Endometrium (tissue), 2 donors: ENCODE results near the gene ARFGAP1.

ENCODE experiments used
- FAIRE-seq: peaks from 2 replicates; lab custom pipeline; 2012; peaks lifted over from hg19 to GRCh38; lab: Jason Lieb, UNC
- donor health status: control.
- donor health status: control.

ARFGAP1 gene

DNA sequence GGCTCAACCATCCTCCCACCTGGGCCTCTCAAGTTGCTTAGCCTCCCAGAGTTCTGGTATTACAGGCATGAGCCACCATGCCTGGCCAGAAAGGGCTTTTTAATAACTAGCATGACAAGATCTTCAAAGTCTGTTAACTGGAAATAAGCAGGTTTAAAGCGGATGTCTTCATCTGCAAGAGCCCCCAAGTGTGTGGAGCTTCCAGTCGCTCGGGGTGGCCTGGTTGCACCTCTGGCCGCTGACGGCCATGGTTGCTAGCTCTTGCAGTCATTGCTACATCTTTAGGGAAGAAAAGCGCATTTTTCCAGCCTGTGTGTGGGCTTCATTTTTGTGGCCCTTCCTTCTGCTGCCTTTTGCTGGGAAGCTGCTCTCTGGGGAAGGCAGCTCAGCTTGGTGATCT is 7.8 kb downstream of the ARFGAP1 start:
- FAIRE-seq, result no peak

DNA sequence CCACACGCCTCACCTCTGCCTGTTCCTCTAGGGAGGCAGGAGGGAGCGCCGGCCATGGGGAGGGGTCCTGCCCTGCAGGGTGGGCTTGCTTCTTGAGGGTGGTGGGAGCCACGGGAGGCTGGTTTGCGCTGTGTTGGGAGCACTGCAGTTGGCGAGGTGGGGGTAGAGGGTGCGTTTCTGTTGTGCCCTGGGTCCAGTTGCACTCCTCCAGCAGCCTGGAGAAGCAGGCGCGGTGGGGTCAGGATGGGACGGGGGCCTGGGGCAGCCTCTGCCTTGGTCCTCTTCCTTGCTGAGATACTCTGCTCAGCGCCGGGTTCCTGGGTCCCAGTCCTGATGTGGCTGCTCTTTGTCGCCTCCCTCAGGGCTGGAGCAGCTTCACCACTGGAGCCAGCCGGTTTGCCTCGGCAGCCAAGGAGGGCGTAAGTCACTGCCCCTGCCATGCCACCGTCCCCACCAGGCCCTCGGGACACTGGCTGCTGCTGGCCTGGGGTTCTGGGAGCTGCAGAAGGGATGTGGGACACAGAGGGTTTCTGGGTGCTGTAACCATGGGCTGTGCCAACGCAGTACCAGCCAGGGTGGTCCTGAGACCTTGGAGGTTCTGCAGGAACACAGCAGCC is 8.4 kb downstream of the ARFGAP1 start:
- FAIRE-seq, result no peak

DNA sequence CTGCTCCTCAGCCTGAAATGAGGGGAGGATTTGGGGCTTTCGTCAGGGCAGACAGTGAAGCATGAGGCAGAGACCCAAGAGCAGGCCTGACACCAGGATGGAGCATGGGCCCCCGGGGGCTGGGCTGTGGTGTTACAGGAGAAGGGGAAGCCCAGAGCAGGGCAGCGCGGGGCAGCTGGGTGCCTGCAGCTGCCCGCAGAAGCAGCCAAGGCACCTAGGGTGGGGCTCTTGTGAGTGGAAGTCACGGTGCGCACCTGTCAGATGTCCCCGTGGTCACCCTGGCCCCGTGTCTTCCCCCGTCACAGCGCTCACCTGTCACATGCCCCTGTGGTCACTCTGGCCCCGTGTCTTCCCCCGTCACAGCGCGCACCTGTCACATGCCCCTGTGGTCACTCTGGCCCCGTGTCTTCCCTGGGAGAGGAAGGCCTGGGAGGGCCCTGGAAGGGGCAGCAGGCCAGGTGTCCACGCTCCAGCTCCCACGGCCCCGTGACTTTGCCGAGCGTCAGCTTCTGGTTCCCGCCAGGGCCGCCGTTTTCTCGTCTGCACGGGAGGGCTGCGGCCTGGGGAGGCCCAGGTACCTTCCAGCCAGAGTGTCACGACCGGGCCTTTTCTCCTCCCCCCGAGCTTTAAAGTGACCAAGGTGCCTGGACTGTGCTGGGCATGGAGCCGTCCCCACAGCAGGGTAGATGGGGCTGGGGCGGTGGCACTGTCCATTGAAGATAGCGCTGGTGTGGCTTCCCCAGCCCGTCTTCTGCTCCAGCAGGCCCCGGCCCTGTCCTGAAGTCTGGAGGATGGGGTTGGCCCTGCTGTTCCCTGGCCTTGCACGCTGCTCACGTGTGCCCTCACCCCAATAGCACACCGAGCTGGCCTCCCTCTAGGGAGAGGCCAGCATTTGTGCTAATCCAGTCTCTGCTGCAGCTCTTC is 9.4 kb downstream of the ARFGAP1 start:
- FAIRE-seq, result no peak

- no peak for FAIRE-seq
These were observed 10.3 kb downstream of the ARFGAP1 start for GRCh38 chr20:63282946-63283345.

DNA sequence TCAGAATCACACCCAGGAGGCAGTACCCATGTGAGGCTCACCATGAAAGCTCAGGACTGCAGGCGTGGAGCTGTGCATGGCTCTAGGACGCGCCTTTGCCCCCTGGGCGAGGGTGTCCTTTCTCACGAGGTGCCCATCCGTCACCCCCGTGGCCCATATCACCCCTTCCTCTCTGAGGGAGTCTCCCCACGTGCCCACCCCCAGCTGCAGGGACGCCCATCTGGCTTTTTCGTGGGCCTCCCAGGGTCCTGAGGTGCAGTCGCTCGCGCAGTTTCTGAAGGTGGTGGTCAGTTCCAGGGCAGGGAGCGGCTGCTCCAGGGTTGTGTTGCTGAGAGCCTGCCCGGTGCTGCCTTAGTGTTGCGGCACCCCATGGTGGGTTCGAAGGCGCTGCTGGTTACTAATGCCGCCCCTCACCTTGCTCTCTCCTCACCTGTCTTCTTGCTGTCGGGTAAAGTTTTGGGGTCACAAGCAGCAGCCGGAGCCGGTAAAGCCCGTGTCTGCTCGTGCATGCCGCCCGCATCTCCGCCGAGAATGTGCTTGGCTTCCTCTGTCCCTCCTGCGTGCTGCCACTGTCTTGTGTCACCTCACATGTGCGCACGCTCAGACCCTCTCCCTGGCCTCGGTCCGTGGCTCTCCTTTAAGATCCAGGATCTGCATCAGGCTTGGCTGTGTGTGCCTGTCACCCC is 10.9 kb downstream of the ARFGAP1 start:
- FAIRE-seq, result no peak

DNA sequence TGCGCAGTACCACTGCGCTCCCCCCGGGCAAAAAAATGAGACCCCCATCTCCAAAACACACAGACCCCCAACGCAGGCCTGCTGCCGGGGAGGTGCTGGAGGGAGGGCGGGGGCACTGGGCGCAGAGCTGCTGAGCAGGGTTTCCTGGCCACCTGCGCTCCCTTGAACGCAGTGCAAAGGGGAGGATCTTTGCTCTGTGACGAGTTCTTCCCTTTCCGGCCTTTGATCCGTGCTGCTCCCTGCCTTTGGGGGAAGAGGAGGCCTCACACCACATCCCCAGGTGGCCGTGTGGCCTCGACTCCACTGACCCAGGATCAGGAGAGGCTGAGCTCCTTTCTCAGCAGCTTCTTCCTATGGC is 11.4 kb downstream of the ARFGAP1 start:
- no peak for FAIRE-seq

- FAIRE-seq, result no peak
These were observed 11.9 kb downstream of the ARFGAP1 start for GRCh38 chr20:63284544-63284949.

- no peak for FAIRE-seq
These were observed 12.4 kb downstream of the ARFGAP1 start for GRCh38 chr20:63284981-63285524.

- no peak for FAIRE-seq
These were observed 13.3 kb downstream of the ARFGAP1 start for GRCh38 chr20:63285636-63286615.

GRCh38 chr20:63286781-63287696 is 14.4 kb downstream of the ARFGAP1 start:
- FAIRE-seq, result no peak

DNA sequence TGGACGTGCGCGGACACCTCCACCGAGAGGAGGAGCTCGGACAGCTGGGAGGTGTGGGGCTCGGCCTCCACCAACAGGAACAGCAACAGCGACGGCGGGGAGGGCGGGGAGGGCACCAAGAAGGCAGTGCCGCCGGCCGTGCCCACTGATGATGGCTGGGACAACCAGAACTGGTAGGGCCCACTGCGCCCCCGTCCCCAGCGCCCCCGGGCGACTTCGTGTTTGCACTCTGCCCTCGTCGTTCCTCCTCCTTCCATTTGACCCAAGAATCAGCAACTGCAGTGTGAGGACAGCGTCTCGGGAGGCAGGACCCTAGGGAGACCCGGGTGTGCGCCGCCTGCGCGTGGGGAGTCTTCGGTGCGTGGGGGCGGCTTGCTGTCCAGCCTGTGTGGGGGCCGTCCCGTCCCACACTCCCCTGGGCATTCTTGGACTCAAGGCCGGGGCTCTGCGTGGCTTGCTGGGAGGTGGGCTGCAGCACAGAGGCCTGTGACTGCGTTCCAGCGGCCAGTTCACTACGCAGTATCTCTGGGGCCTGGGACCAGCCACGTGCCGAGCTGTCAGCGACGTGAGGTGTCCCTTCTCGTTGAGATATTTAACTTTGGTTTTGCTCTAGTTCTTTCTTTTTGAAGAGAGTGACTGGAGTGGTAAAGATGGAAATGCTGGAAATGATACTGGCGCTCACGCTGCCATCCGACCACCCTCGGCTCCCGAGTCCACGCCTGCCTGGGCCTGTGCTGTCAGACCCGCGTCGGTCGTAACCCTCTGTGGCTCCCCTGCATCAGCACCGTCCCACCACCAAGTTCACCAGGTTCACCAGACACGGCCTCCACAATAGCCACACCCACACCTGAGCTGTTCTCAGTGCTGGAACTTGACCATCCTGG is 15.3 kb downstream of the ARFGAP1 start:
- FAIRE-seq, result no peak

DNA sequence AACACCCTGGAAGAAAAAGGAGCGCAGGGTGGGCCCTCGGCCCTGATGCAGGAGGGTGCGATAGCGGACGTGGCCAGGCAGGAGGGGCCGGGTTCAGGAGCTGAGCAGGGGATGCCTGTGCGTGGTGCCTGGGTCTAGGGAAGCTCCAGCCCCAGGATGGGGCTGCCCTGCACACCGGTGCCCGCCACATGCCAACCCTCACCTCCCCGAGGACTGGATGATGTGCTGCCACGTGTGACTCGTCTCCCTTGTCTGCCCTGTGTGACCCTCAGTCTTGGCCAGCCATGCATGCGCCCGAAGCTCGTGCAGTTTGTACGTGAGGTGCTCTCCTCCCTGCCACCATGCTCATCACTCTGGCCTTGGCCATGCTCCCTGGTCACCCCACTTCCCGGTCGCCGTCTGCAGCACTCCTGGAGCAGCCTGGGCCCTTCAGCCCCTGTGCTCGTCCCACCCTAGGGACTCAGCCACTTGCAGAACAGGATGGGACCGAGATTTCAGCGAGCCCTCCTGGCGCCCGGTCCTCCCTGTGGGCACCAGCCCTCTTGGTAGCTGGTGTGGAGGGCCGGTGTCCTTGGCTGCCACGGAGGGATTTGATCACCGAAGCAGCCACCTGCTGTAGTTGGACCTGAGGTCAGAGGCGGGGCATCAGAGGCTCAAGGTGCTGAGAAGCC is 16.1 kb downstream of the ARFGAP1 start:
- FAIRE-seq, result no peak

- no peak for FAIRE-seq
These were observed 16.9 kb downstream of the ARFGAP1 start for GRCh38 chr20:63289311-63290135.

GRCh38 chr20:63290136-63290676 is 17.6 kb downstream of the ARFGAP1 start:
- FAIRE-seq, result no peak

GRCh38 chr20:63290677-63291472 is 18.3 kb downstream of the ARFGAP1 start:
- FAIRE-seq, result no peak

DNA sequence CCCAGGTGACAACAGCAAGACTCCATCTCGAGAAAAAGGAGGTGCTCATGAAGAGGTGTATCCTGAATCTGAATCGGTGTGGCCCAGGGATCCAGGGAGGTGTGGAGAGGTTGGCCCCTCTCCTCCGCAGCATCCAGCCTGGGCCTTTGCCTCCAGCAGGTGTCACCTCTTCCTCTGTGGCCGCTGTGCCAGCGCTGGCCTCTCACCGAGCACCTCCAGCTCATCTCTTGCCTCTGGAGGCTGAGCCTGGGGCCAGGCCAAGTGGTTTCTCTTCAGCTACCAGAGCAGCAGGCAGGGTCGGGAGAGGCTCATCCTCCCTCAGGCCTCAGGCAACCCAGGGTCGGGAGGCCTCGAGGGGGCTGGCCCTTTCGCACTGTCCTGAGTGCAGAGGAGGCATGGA is 19.2 kb downstream of the ARFGAP1 start:
- no peak for FAIRE-seq

- FAIRE-seq, result no peak
These were observed 19.7 kb downstream of the ARFGAP1 start for GRCh38 chr20:63292292-63292701.
